Astrocyte of the cerebellum (primary cell): Measurements from ENCODE around the gene CATSPERZ.

Source experiments
- DNase-seq: peaks from one replicate; pipeline ENCODE4 v3.0.0-alpha.2; 2011; ENCODE audit warnings: low read depth
- H3K4me3 ChIP-seq: 2 replicates; pipeline ENCODE4 v1.5.1; 2011; ENCODE audit warnings: mild to moderate bottlenecking, low read depth, low read length, moderate library complexity
- in situ Hi-C: cut with HindIII; loops from 2 replicates; pipeline ENCODE4 v1.10.0; 2017; ENCODE audit warnings: low sequenced_read_pairs
- TF ChIP-seq, protein P1 (sequence below): IDR thresholded peaks from 2 replicates; pipeline ENCODE4 v1.5.1; 2012; ENCODE audit warnings: low read length, low read depth, moderate library complexity, mild to moderate bottlenecking; ENCODE audit errors: missing control alignments

The CATSPERZ gene

DNA sequence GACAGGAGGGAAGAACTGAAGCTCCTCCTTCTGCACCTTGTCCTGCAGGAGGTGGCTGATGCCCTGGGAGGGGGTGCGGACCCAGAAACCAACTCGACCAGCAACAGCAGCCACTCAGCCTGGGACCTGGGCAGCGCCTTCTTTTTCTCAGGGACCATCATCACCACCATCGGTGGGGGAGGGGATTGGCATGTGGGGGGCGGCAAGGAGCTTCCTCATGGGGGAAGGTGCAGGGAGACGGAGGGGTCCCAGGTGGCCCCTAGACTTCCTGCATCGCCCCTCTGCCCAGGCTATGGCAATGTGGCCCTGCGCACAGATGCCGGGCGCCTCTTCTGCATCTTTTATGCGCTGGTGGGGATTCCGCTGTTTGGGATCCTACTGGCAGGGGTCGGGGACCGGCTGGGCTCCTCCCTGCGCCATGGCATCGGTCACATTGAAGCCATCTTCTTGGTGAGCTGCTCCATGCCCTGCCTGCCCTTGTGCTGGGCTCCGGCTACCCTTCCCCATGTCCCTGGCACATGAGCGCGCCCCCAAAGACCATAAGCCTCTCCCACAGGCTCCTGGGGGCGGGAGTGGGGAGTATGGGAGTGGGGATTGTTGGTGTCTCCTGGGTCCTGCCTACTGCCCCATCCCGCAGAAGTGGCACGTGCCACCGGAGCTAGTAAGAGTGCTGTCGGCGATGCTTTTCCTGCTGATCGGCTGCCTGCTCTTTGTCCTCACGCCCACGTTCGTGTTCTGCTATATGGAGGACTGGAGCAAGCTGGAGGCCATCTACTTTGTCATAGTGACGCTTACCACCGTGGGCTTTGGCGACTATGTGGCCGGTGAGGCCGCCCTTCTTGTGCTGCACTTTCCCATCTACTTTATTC lies 3.1 kb upstream of the CATSPERZ start:
- in situ Hi-C loops = no loop called here
- no peak overlapping the region for H3K4me3 ChIP-seq
- DNase-seq = no peak
- TF ChIP-seq, protein P1, sequence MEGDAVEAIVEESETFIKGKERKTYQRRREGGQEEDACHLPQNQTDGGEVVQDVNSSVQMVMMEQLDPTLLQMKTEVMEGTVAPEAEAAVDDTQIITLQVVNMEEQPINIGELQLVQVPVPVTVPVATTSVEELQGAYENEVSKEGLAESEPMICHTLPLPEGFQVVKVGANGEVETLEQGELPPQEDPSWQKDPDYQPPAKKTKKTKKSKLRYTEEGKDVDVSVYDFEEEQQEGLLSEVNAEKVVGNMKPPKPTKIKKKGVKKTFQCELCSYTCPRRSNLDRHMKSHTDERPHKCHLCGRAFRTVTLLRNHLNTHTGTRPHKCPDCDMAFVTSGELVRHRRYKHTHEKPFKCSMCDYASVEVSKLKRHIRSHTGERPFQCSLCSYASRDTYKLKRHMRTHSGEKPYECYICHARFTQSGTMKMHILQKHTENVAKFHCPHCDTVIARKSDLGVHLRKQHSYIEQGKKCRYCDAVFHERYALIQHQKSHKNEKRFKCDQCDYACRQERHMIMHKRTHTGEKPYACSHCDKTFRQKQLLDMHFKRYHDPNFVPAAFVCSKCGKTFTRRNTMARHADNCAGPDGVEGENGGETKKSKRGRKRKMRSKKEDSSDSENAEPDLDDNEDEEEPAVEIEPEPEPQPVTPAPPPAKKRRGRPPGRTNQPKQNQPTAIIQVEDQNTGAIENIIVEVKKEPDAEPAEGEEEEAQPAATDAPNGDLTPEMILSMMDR = no peak

DNA sequence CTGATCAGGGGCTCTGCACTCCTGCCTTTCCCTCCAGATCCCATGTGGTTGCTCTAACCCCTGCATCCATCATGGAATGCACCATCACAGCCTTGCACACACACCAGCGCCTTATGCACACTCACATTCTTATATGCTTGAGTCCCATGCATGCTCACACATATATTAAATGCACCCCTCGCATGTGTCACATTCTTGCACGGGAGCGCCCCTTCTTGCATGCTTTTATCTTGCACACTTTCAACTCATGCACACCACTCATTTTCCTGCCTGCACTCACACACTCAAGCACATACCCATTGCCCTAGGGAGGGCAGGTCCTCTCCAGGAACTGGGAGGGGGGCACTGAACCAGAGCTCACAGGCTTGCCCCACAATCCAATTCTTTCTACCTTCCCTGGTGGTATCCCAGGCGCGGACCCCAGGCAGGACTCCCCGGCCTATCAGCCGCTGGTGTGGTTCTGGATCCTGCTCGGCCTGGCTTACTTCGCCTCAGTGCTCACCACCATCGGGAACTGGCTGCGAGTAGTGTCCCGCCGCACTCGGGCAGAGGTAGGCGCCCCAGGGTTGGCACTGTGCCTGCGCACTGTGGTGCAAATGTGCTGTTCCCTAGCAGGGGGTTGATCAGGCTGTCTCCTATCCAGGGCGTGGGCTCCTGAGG lies 2.3 kb upstream of the CATSPERZ start:
- in situ Hi-C loops = no loop called here
- TF ChIP-seq, protein P1 = no peak
- DNase-seq = no peak
- no peak overlapping the region for H3K4me3 ChIP-seq

- in situ Hi-C loops = no loop called here
- no peak for DNase-seq
- TF ChIP-seq, protein P1 = no peak
- no peak overlapping the region for H3K4me3 ChIP-seq
Observed at GRCh38 chr11:64298966-64299846, 952 bp upstream of the CATSPERZ start.

GRCh38 chr11:64303109-64304031 lies 3.2 kb downstream of the CATSPERZ start:
- no peak overlapping the region for H3K4me3 ChIP-seq
- in situ Hi-C loops = no loop called here
- TF ChIP-seq, protein P1 = no peak
- DNase-seq = no peak

GRCh38 chr11:64304032-64304315 lies 3.8 kb downstream of the CATSPERZ start:
- in situ Hi-C loops = no loop called here

More at GRCh38 chr11:64304032-64304315, 3.8 kb downstream of the CATSPERZ start:
- TF ChIP-seq, protein P1 = no peak
- DNase-seq = no peak
- peak overlapping the region; percentile 58 for H3K4me3 ChIP-seq
